Suprapubic skin (tissue), 4 donors: ENCODE results near the gene ADAMTS16. TPM values are rescaled to one million over a fixed set of nuclear protein-coding genes. Genes with fewer than 3 reads are reported as not detected.

Experiments used
- DNase-seq, 2 donors: peaks; one replicate each; pipeline ENCODE4 v3.0.0-alpha.2; 2019; ENCODE audit warnings: low spot score in 2 of 2
- H3K27ac ChIP-seq: fragments of 200-600 bp; sonication (generic); one replicate; pipeline ENCODE4 v1.5.1; 2019
- H3K27me3 ChIP-seq: fragments of 200-600 bp; sonication (generic); one replicate; pipeline ENCODE4 v1.5.1; 2019
- H3K36me3 ChIP-seq: fragments of 200-600 bp; sonication (generic); one replicate; pipeline ENCODE4 v1.5.1; 2019
- H3K4me1 ChIP-seq: fragments of 200-600 bp; sonication (generic); one replicate; pipeline ENCODE4 v1.5.1; 2019
- H3K4me3 ChIP-seq: fragments of 200-600 bp; sonication (generic); one replicate; pipeline ENCODE4 v1.5.1; 2019; ENCODE audit warnings: mild to moderate bottlenecking
- H3K9me3 ChIP-seq: fragments of 200-600 bp; sonication (generic); one replicate; pipeline ENCODE4 v1.5.1; 2019
- EP300 ChIP-seq: sonication (generic); formaldehyde crosslinking; IDR thresholded peaks from one replicate; pipeline ENCODE4 v1.6.1; 2017; ENCODE audit warnings: antibody characterized with exemption
- POLR2A ChIP-seq, 2 donors: fragments of 450-650 bp; IDR thresholded peaks; one replicate each; pipeline ENCODE4 v1.6.1; 2017; ENCODE audit warnings: antibody characterized with exemption in 2 of 2, mild to moderate bottlenecking in 2 of 2, moderate library complexity in 2 of 2
- POLR2AphosphoS5 ChIP-seq, 3 donors: sonication (generic); formaldehyde crosslinking; IDR thresholded peaks; one replicate each; pipeline ENCODE4 v1.6.1; 2017; ENCODE audit warnings: antibody characterized with exemption in 3 of 3
- WGBS: methylation state at CpG from one replicate; pipeline ENCODE4 v1.1.5; 2018; 5-methylcytosine and 5-hydroxymethylcytosine counted together
- total RNA-seq, 4 donors: library from RNA; depleted of rRNA; stranded (reverse); fragments of >200 nt; gene quantifications; one replicate each; pipeline ENCODE4 v1.1.0, GENCODE V29; 2016
- TF ChIP-seq, protein P1 (sequence below), 2 donors: fragments of 200-600 bp in 1 of 2; fragments of 450-650 bp in 1 of 2; sonication (generic) in 1 of 2; IDR thresholded peaks; one replicate each; pipeline ENCODE4 v1.5.1; 2016 to 2019; ENCODE audit warnings: antibody characterized with exemption in 2 of 2, mild to moderate bottlenecking in 1 of 2, moderate library complexity in 1 of 2

ADAMTS16 gene
- total RNA-seq, 4 donors from 2014 or later: 0.10 to 0.64 TPM; not detected in 2

DNA sequence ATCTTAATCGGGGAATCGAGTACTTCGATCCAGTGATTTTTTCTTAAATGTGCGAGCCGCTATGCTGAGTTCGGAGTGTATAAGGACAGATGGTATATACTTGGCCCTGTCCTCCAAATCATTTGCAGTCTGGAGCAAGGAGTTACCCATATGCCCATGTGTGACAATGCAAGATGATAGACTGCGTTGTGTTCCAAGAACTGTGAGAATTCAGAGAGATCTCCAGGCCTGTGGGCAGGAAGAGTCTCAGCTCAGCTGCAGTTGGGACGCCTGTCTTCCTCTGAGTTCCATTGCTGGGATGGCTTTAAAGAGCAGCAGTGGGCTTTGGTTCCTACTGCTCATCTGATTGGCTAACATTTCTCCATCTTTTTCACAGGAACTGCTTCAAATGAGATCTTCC is 106.6 kb downstream of the ADAMTS16 start:
- no peaks in the 10 kb centered on the region for H3K36me3 ChIP-seq
- H3K27ac ChIP-seq: no peak overlapping the region
- no peak for DNase-seq
- H3K27me3 ChIP-seq: no peaks in the 10 kb centered on the region
- no peaks in the 10 kb centered on the region for H3K9me3 ChIP-seq
- no peak overlapping the region for H3K4me3 ChIP-seq
- H3K4me1 ChIP-seq: no peaks in the 10 kb centered on the region
- TF ChIP-seq, protein P1, sequence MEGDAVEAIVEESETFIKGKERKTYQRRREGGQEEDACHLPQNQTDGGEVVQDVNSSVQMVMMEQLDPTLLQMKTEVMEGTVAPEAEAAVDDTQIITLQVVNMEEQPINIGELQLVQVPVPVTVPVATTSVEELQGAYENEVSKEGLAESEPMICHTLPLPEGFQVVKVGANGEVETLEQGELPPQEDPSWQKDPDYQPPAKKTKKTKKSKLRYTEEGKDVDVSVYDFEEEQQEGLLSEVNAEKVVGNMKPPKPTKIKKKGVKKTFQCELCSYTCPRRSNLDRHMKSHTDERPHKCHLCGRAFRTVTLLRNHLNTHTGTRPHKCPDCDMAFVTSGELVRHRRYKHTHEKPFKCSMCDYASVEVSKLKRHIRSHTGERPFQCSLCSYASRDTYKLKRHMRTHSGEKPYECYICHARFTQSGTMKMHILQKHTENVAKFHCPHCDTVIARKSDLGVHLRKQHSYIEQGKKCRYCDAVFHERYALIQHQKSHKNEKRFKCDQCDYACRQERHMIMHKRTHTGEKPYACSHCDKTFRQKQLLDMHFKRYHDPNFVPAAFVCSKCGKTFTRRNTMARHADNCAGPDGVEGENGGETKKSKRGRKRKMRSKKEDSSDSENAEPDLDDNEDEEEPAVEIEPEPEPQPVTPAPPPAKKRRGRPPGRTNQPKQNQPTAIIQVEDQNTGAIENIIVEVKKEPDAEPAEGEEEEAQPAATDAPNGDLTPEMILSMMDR (IDR thresholded peaks at IDR 0.05): no peak
- TF ChIP-seq POLR2AphosphoS5 (IDR thresholded peaks at IDR 0.05) (no peak), POLR2A (IDR thresholded peaks at IDR 0.05) (no peak), EP300 (no peak)
- WGBS: 93% methylated on average over 8 of the region's 8 CpGs

DNA sequence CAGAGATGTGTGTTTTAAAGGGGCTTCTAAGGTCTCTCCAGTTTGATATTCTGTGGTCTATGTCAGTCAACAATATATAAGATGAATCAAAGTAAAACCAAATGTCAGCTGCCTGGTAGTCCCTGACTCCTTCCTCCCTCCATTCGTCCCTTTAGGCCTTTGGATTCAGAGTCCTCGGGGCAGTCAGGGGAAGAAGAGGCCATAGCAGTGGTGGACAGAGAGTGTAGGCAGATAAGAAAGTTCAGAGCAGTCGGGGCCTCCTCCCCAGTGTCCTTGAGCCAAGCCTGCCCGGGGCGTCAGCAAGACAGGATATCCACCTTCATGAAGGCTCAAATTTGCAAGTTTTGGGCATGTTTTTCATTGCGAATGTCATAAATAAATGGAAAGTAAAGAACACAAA is 110.6 kb downstream of the ADAMTS16 start:
- no peak for DNase-seq

DNA sequence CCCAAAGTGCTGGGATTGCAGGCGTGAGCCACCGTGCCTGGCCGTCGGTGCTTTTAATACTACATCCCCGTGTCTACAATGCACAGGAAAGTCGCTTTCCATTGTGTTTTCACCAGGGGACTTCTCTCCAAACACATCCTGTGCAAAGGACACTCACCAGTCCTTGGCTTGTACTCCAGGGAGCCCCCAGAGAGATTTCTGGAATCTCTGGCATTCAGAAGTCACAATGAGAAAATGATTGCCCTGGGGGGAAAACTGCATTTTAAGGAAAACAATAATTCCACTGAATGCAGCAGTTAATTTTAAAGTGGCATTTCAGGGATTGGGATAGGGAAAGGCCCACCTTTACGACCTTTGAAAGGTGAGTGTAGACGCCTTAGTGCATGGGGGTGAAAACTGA is 112.0 kb downstream of the ADAMTS16 start:
- no peaks in the 10 kb centered on the region for H3K4me1 ChIP-seq
- peaks cover 3% of the 10 kb centered on the region for H3K9me3 ChIP-seq
- no peaks in the 10 kb centered on the region for H3K27me3 ChIP-seq
- 82% methylated on average over 8 of the region's 8 CpGs for WGBS
- H3K4me3 ChIP-seq: no peak overlapping the region
- H3K27ac ChIP-seq: no peak overlapping the region
- no peak for DNase-seq
- no peak for TF ChIP-seq POLR2AphosphoS5 (IDR thresholded peaks at IDR 0.05)
- H3K36me3 ChIP-seq: no peaks in the 10 kb centered on the region

More for the DNA sequence above, 110.6 kb downstream of the ADAMTS16 start:
- Histone ChIP-seq H3K4me1 (no peaks in the 10 kb centered on the region), H3K36me3 (no peaks in the 10 kb centered on the region), H3K27ac (no peak overlapping the region), H3K9me3 (peaks cover 3% of the 10 kb centered on the region), H3K4me3 (no peak overlapping the region), H3K27me3 (no peaks in the 10 kb centered on the region)
- 85% methylated on average over 6 of the region's 6 CpGs for WGBS
- no peak for TF ChIP-seq POLR2AphosphoS5 (IDR thresholded peaks at IDR 0.05)
- TF ChIP-seq, protein P1 (IDR thresholded peaks at IDR 0.05): no peak
- TF ChIP-seq POLR2A (IDR thresholded peaks at IDR 0.05): no peak
- TF ChIP-seq EP300: no peak

DNA sequence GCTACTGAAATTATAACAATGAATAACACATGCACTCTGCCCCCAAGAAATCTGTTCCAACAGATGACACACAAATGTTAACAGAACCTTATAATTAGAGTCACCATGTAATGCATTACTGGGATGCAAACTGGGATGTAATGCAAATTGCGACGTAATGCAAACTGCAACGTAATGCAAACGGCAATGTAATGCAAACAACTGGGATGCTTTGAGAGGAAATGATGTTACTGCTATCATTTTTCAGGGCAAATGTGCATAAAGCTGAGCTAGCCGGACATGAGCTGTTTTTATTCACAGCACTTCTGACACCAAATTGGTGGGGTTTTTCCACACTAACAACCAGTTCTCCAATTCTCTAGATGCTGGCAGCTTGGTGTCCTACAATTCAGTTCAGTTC is 117.2 kb downstream of the ADAMTS16 start:
- DNase-seq: no peak
- no peaks in the 10 kb centered on the region for H3K36me3 ChIP-seq
- no peaks in the 10 kb centered on the region for H3K4me1 ChIP-seq
- 63% methylated on average over 5 of the region's 5 CpGs for WGBS
- H3K27ac ChIP-seq: no peak overlapping the region
- no peak for TF ChIP-seq POLR2A (IDR thresholded peaks at IDR 0.05)
- TF ChIP-seq, protein P1 (IDR thresholded peaks at IDR 0.05): no peak
- no peak for TF ChIP-seq EP300
- TF ChIP-seq POLR2AphosphoS5 (IDR thresholded peaks at IDR 0.05): no peak
- no peak overlapping the region for H3K4me3 ChIP-seq
- H3K9me3 ChIP-seq: peaks cover 3% of the 10 kb centered on the region
- no peaks in the 10 kb centered on the region for H3K27me3 ChIP-seq

DNA sequence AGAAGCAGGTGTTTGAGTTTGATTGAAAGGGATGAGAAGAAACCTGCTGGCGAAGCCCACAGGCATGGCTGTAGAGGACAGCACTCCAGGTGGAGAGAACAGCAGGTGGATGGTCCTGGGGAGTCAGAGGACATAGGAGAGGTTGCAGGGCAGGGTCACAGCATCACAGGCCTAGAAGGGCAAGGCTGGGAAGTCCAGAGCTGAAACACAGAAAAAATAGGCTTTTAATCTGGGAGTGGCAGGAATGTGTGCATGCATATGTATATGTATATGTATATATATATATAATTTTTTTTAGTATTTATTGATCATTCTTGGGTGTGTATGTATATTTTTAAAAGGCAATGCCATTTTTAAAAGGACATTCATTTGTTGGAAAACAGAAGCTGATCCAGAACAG is 118.4 kb downstream of the ADAMTS16 start:
- DNase-seq: no peak
- WGBS: 96% methylated on average over 1 of the region's 1 CpG
- no peaks in the 10 kb centered on the region for H3K36me3 ChIP-seq
- no peak overlapping the region for H3K27ac ChIP-seq
- H3K9me3 ChIP-seq: peaks cover 3% of the 10 kb centered on the region
- no peak overlapping the region for H3K4me3 ChIP-seq
- H3K27me3 ChIP-seq: no peaks in the 10 kb centered on the region
- TF ChIP-seq EP300 (no peak), POLR2AphosphoS5 (IDR thresholded peaks at IDR 0.05) (no peak), POLR2A (IDR thresholded peaks at IDR 0.05) (no peak)
- TF ChIP-seq, protein P1 (IDR thresholded peaks at IDR 0.05): no peak
- H3K4me1 ChIP-seq: no peaks in the 10 kb centered on the region

DNA sequence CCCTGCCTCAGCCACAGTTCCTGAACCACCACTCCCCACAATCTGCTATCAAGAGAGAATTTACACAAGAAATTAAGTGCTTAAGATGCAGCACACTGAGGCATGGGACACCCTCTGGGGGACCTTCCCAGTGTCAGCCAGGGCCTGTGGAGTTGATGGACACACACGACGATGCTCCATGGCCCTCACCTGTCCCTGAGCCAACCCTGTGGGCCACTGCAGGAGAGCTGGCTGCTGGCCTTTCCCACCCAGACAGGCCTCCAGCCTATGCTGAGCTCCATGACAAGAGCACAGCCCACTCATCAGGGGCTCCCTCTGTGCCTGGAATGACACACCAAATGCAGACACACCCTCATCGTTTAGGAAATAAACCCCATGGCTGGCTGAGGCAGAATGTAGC is 124.6 kb downstream of the ADAMTS16 start:
- Histone ChIP-seq H3K27me3 (no peaks in the 10 kb centered on the region), H3K4me1 (no peaks in the 10 kb centered on the region), H3K36me3 (no peaks in the 10 kb centered on the region), H3K27ac (no peak overlapping the region), H3K9me3 (no peaks in the 10 kb centered on the region), H3K4me3 (no peak overlapping the region)
- WGBS: 88% methylated on average over 1 of the region's 3 CpGs
- TF ChIP-seq POLR2AphosphoS5 (IDR thresholded peaks at IDR 0.05) (no peak), EP300 (no peak), POLR2A (IDR thresholded peaks at IDR 0.05) (no peak)
- TF ChIP-seq, protein P1 (IDR thresholded peaks at IDR 0.05): no peak
- no peak for DNase-seq
